ENCODE results near the gene KRTAP10-5.
"Not testable (repeated sequence)": the region's sequence is repeated elsewhere in the genome, so short reads cannot be mapped to it uniquely, and the experiment has no call there.

The KRTAP10-5 gene

DNA sequence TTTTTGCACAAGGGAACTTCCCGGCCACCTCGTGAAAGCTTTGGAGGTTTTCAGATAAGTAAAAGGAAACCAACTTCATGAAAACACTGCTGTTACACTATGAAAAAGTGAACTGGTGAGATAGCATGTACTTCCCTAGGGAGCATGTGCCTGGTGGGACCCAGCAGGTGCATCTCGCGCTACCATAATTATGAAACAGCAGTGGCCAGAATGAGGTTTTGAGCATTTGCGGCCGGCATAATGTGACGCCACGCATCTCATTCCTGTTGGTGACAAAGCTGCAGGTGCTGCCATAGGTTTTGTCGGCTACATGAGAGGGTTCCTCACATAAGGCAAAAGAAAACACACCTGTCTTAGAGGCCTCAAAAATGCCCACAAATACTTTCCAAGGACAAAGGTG is 23.5 kb downstream of the KRTAP10-5 start:
- no peaks in the 10 kb centered on the region for H3K4me1 ChIP-seq (ENCODE audit: control insufficient read depth, insufficient read depth, low read length)
- no peaks in the 10 kb centered on the region for H3K9me3 ChIP-seq (ENCODE audit: control insufficient read depth, low read length)
- no peak overlapping the region for H3K4me3 ChIP-seq (ENCODE audit: low read length)
- H3K36me3 ChIP-seq (ENCODE audit: control insufficient read depth, insufficient read depth, low read length), result no peaks in the 10 kb centered on the region
- peaks cover 8% of the 10 kb centered on the region for H3K27me3 ChIP-seq (ENCODE audit: control insufficient read depth, insufficient read depth, low read length)
- H3K9ac ChIP-seq (ENCODE audit: low read length), result no peak overlapping the region

GRCh38 chr21:44555200-44555875 is 25.1 kb downstream of the KRTAP10-5 start:
- Histone ChIP-seq H3K4me1 (ENCODE audit: control insufficient read depth, insufficient read depth, low read length) (no peaks in the 10 kb centered on the region), H3K9ac (ENCODE audit: low read length) (no peak overlapping the region), H3K27me3 (ENCODE audit: control insufficient read depth, insufficient read depth, low read length) (peaks cover 8% of the 10 kb centered on the region), H3K4me3 (ENCODE audit: low read length) (no peak overlapping the region), H3K36me3 (ENCODE audit: control insufficient read depth, insufficient read depth, low read length) (no peaks in the 10 kb centered on the region), H3K9me3 (ENCODE audit: control insufficient read depth, low read length) (no peaks in the 10 kb centered on the region)

- H3K36me3 ChIP-seq (ENCODE audit: control insufficient read depth, insufficient read depth, low read length), result no peaks in the 10 kb centered on the region
- H3K4me1 ChIP-seq (ENCODE audit: control insufficient read depth, insufficient read depth, low read length), result peaks cover 5% of the 10 kb centered on the region
- no peaks in the 10 kb centered on the region for H3K9me3 ChIP-seq (ENCODE audit: control insufficient read depth, low read length)
- H3K9ac ChIP-seq (ENCODE audit: low read length), result no peak overlapping the region
- peaks cover 7% of the 10 kb centered on the region for H3K27me3 ChIP-seq (ENCODE audit: control insufficient read depth, insufficient read depth, low read length)
- no peak overlapping the region for H3K4me3 ChIP-seq (ENCODE audit: low read length)
Observed at GRCh38 chr21:44552681-44553080, 27.7 kb downstream of the KRTAP10-5 start.

- peaks cover 4% of the 10 kb centered on the region for H3K27me3 ChIP-seq (ENCODE audit: control insufficient read depth, insufficient read depth, low read length)
- H3K9me3 ChIP-seq (ENCODE audit: control insufficient read depth, low read length), result no peaks in the 10 kb centered on the region
- peaks cover 5% of the 10 kb centered on the region for H3K4me1 ChIP-seq (ENCODE audit: control insufficient read depth, insufficient read depth, low read length)
- no peak overlapping the region for H3K4me3 ChIP-seq (ENCODE audit: low read length)
- H3K36me3 ChIP-seq (ENCODE audit: control insufficient read depth, insufficient read depth, low read length), result no peaks in the 10 kb centered on the region
- H3K9ac ChIP-seq (ENCODE audit: low read length), result no peak overlapping the region
Observed at GRCh38 chr21:44552136-44552535, 28.3 kb downstream of the KRTAP10-5 start.

DNA sequence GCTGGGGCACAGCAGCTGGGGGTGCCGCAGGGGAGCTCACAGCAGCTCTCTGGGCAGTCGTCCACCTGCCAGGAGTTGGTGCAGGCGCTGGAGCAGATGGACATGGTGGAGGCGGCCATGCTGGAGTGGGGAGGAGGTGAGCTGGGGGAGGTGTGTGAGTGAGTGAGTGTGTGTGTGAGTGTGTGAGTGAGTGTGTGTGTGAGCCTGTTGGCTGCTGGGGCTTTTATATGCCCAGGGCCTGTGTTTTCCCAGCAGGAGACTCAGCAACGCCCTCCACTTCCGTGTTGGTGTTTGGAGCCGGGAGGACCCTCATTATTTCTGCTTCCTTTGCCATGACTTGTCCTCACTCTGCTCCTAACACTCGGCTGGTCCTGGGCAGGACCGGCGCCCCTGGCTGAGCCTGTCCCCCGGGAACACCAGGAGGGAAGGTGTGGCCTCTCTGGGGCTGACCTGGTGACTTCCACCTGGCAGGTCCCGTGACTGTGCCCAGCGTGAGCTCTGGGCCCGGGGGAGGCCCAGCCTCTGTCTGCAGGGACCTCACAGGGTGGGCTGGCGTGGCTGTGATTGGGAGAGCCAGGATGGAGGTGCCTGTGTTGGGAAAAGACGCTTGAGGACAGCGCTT is 29.0 kb downstream of the KRTAP10-5 start, which contains the start of gene KRTAP10-2:
KRTAP10-2 (minus strand) TSS at position 166 of the 622 bp plus-strand sequence; CDS start at position 119, 47 bp downstream.
- Histone ChIP-seq H3K27me3 (ENCODE audit: control insufficient read depth, insufficient read depth, low read length) (no peaks in the 10 kb centered on the region), H3K4me1 (ENCODE audit: control insufficient read depth, insufficient read depth, low read length) (peaks cover 5% of the 10 kb centered on the region), H3K9me3 (ENCODE audit: control insufficient read depth, low read length) (no peaks in the 10 kb centered on the region), H3K36me3 (ENCODE audit: control insufficient read depth, insufficient read depth, low read length) (no peaks in the 10 kb centered on the region), H3K4me3 (ENCODE audit: low read length) (no peak within 1 kb of the TSS), H3K9ac (ENCODE audit: low read length) (no peak within 1 kb of the TSS)

DNA sequence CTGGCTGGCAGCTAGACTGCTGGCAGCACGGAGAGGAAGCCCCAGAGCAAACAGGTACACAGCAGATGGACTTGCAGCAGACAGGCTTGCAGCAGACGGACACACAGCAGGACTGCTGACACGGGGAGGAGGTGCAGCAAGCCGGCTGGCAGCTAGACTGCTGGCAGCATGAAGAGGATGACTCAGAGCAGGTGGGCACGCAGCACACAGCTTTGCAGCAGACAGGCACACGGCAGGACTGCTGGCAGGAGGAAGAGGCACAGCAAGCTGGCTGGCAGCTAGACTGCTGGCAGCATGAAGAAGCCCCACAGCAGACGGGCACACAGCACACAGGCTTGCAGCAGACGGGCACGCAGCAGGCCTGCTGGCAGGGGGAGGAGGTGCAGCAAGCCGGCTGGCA is 29.6 kb downstream of the KRTAP10-5 start:
- Histone ChIP-seq H3K4me1 (ENCODE audit: control insufficient read depth, insufficient read depth, low read length) (peaks cover 5% of the 10 kb centered on the region), H3K9me3 (ENCODE audit: control insufficient read depth, low read length) (no peaks in the 10 kb centered on the region), H3K27me3 (ENCODE audit: control insufficient read depth, insufficient read depth, low read length) (no peaks in the 10 kb centered on the region), H3K36me3 (ENCODE audit: control insufficient read depth, insufficient read depth, low read length) (no peaks in the 10 kb centered on the region), H3K4me3 (ENCODE audit: low read length) (no peak overlapping the region), H3K9ac (ENCODE audit: low read length) (no peak overlapping the region)

DNA sequence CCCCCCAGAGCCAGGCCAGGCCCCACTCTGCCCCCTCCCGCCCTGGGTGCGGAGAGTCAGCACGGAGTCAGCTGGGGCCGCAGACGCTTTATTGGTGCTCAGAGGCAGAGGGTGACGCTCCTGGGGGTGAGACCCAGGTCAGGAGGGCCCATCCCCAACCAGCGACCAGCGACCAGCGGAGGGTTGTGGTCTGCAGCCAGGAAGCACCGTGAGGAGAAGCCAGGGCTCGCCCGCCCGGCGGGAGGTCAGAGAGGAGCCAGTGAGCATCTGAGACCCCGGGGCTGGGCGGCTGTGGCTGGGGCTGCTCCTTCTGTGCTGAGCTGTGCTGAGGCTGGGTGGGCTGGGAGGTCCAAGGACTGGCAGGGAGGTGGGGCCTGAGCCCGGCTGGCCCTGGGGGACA is 30.1 kb downstream of the KRTAP10-5 start:
- H3K27me3 ChIP-seq (ENCODE audit: control insufficient read depth, insufficient read depth, low read length); H3K4me1 ChIP-seq (ENCODE audit: control insufficient read depth, insufficient read depth, low read length); H3K36me3 ChIP-seq (ENCODE audit: control insufficient read depth, insufficient read depth, low read length); H3K9me3 ChIP-seq (ENCODE audit: control insufficient read depth, low read length); H3K9ac ChIP-seq (ENCODE audit: low read length); H3K4me3 ChIP-seq (ENCODE audit: low read length): not testable (repeated sequence)

GRCh38 chr21:44549525-44550211 is 30.7 kb downstream of the KRTAP10-5 start:
- no peaks in the 10 kb centered on the region for H3K27me3 ChIP-seq (ENCODE audit: control insufficient read depth, insufficient read depth, low read length)
- H3K36me3 ChIP-seq (ENCODE audit: control insufficient read depth, insufficient read depth, low read length), result no peaks in the 10 kb centered on the region
- H3K9ac ChIP-seq (ENCODE audit: low read length), result no peak overlapping the region
- H3K4me3 ChIP-seq (ENCODE audit: low read length), result no peak overlapping the region
- H3K4me1 ChIP-seq (ENCODE audit: control insufficient read depth, insufficient read depth, low read length), result peaks cover 5% of the 10 kb centered on the region
- H3K9me3 ChIP-seq (ENCODE audit: control insufficient read depth, low read length), result no peaks in the 10 kb centered on the region

GRCh38 chr21:44548922-44549321 is 31.5 kb downstream of the KRTAP10-5 start:
- Histone ChIP-seq H3K4me3 (ENCODE audit: low read length) (no peak overlapping the region), H3K36me3 (ENCODE audit: control insufficient read depth, insufficient read depth, low read length) (no peaks in the 10 kb centered on the region), H3K9ac (ENCODE audit: low read length) (no peak overlapping the region), H3K9me3 (ENCODE audit: control insufficient read depth, low read length) (no peaks in the 10 kb centered on the region), H3K27me3 (ENCODE audit: control insufficient read depth, insufficient read depth, low read length) (no peaks in the 10 kb centered on the region), H3K4me1 (ENCODE audit: control insufficient read depth, insufficient read depth, low read length) (peaks cover 5% of the 10 kb centered on the region)

- H3K9me3 ChIP-seq (ENCODE audit: control insufficient read depth, low read length), result no peaks in the 10 kb centered on the region
- peaks cover 5% of the 10 kb centered on the region for H3K4me1 ChIP-seq (ENCODE audit: control insufficient read depth, insufficient read depth, low read length)
- H3K4me3 ChIP-seq (ENCODE audit: low read length), result no peak overlapping the region
- no peaks in the 10 kb centered on the region for H3K27me3 ChIP-seq (ENCODE audit: control insufficient read depth, insufficient read depth, low read length)
- no peak overlapping the region for H3K9ac ChIP-seq (ENCODE audit: low read length)
- no peaks in the 10 kb centered on the region for H3K36me3 ChIP-seq (ENCODE audit: control insufficient read depth, insufficient read depth, low read length)
Observed at GRCh38 chr21:44548381-44548780, 32.0 kb downstream of the KRTAP10-5 start.

- Histone ChIP-seq H3K9ac (ENCODE audit: low read length) (no peak overlapping the region), H3K4me1 (ENCODE audit: control insufficient read depth, insufficient read depth, low read length) (peaks cover 5% of the 10 kb centered on the region), H3K36me3 (ENCODE audit: control insufficient read depth, insufficient read depth, low read length) (no peaks in the 10 kb centered on the region), H3K4me3 (ENCODE audit: low read length) (no peak overlapping the region), H3K9me3 (ENCODE audit: control insufficient read depth, low read length) (no peaks in the 10 kb centered on the region), H3K27me3 (ENCODE audit: control insufficient read depth, insufficient read depth, low read length) (no peaks in the 10 kb centered on the region)
Observed at GRCh38 chr21:44547656-44548331, 32.6 kb downstream of the KRTAP10-5 start.

DNA sequence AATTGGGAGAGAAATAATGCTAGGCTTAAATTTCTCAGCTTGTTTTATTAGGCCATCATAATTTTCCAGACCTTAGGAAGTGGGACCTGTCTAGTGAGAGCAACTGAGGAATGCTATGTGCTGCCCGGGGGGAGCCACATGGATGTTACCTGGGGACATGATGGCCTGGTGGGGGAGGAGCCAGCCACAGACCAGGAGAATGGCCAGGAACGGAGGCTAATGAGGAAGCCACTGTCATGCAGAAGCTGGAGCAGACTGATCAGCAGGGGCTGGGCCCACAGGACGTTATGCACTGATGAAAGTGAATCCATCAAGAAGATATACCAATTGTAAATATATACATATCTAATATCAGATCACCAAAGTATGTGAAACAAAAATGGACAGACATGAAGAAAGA is 35.8 kb downstream of the KRTAP10-5 start:
- Histone ChIP-seq H3K4me3 (ENCODE audit: low read length) (no peak overlapping the region), H3K9ac (ENCODE audit: low read length) (no peak overlapping the region), H3K36me3 (ENCODE audit: control insufficient read depth, insufficient read depth, low read length) (no peaks in the 10 kb centered on the region), H3K4me1 (ENCODE audit: control insufficient read depth, insufficient read depth, low read length) (peaks cover 5% of the 10 kb centered on the region), H3K27me3 (ENCODE audit: control insufficient read depth, insufficient read depth, low read length) (no peaks in the 10 kb centered on the region), H3K9me3 (ENCODE audit: control insufficient read depth, low read length) (no peaks in the 10 kb centered on the region)
